DOHH2 (cell line): ENCODE data around the gene PREPL.

Experiments used
- CTCF ChIP-seq: fragments of 200-600 bp; sonication (generic); IDR thresholded peaks from one replicate; pipeline ENCODE4 v1.5.1; 2014; ENCODE audit warnings: antibody characterized with exemption, mild to moderate bottlenecking, low read depth, low read length; ENCODE audit not compliant: poor library complexity, severe bottlenecking
- EZH2phosphoT487 ChIP-seq: fragments of 200-600 bp; sonication (generic); IDR thresholded peaks from 2 replicates; pipeline ENCODE4 v1.6.1; 2017; ENCODE audit warnings: borderline replicate concordance, mild to moderate bottlenecking, antibody characterized with exemption, low read length, moderate library complexity, mixed read lengths

GRCh38 chr2:44295113-44295512, 66.2 kb downstream of the PREPL start:
- TF ChIP-seq CTCF (no peak), EZH2phosphoT487 (no peak)
